ENCODE data around the gene PLS1. TPM values are rescaled to one million over a fixed set of nuclear protein-coding genes. Genes with fewer than 3 reads are reported as not detected.
"Not testable (repeated sequence)": the region's sequence is repeated elsewhere in the genome, so short reads cannot be mapped to it uniquely, and the experiment has no call there.

PLS1 gene
- polyA plus RNA-seq, 1 experiment = 0.23 TPM

GRCh38 chr3:142746646-142747045 lies 150.5 kb downstream of the PLS1 start:
- no peak overlapping the region for H3K4me3 ChIP-seq (ENCODE audit: low read depth, low read length)
- ChIA-PET POLR2A (no interaction called here), CTCF (no interaction called here)
- H3K36me3 ChIP-seq (ENCODE audit: control insufficient read depth, insufficient read depth, low read length) = no peaks in the 10 kb centered on the region
- no peaks in the 10 kb centered on the region for H3K27me3 ChIP-seq (ENCODE audit: control insufficient read depth, insufficient read depth, low read length)
- no peak for TF ChIP-seq CTCF (IDR thresholded peaks at IDR 0.05; ENCODE audit: insufficient read depth, low read depth, low read length)
- no peak for DNase-seq (ENCODE audit: low read depth)

GRCh38 chr3:142750531-142750930 lies 154.3 kb downstream of the PLS1 start:
- DNase-seq (ENCODE audit: low read depth); H3K36me3 ChIP-seq (ENCODE audit: control insufficient read depth, insufficient read depth, low read length); CTCF ChIA-PET; H3K4me3 ChIP-seq (ENCODE audit: low read depth, low read length); POLR2A ChIA-PET; H3K27me3 ChIP-seq (ENCODE audit: control insufficient read depth, insufficient read depth, low read length): not testable (repeated sequence)

- H3K36me3 ChIP-seq (ENCODE audit: control insufficient read depth, insufficient read depth, low read length); H3K4me3 ChIP-seq (ENCODE audit: low read depth, low read length); DNase-seq (ENCODE audit: low read depth); CTCF ChIA-PET; H3K27me3 ChIP-seq (ENCODE audit: control insufficient read depth, insufficient read depth, low read length); POLR2A ChIA-PET: not testable (repeated sequence)
Observed at GRCh38 chr3:142752605-142753004, 156.4 kb downstream of the PLS1 start.

- ChIA-PET CTCF (no interaction called here), POLR2A (no interaction called here)
- H3K36me3 ChIP-seq (ENCODE audit: control insufficient read depth, insufficient read depth, low read length) = no peaks in the 10 kb centered on the region
- DNase-seq (ENCODE audit: low read depth) = no peak
- TF ChIP-seq CTCF (IDR thresholded peaks at IDR 0.05; ENCODE audit: insufficient read depth, low read depth, low read length) = no peak
- no peaks in the 10 kb centered on the region for H3K27me3 ChIP-seq (ENCODE audit: control insufficient read depth, insufficient read depth, low read length)
- H3K4me3 ChIP-seq (ENCODE audit: low read depth, low read length) = no peak overlapping the region
Observed at GRCh38 chr3:142754494-142754893, 158.3 kb downstream of the PLS1 start.

Small RNA genes lying within 50 kb of the gene (small RNA-seq; reads per million reads assigned to genes)
- not detected for gene RNA5SP143 (ENCODE audit: insufficient read length, low read depth, low replicate concordance)

Other genes with a start within 250 kb of the PLS1 start
- 14.3 and 29.0 TPM in 2 replicates for gene XRN1, start 148.4 kb upstream of the PLS1 start, polyA plus RNA-seq (2011; rRNA removed)
- 6.0 and 13.2 TPM in 2 replicates for gene ATR, start 17.7 kb upstream of the PLS1 start, polyA plus RNA-seq (2011; rRNA removed)
- 3.7 and 9.4 TPM in 2 replicates for gene TRPC1, start 127.6 kb downstream of the PLS1 start, polyA plus RNA-seq (2011; rRNA removed)

Measured in BJ (cell line).